Neutrophil (primary cell): ENCODE results near the gene GPR156.

Experiments used
- H3K27ac ChIP-seq: fragments of 200-600 bp; sonication (generic); 2 replicates; pipeline ENCODE4 v1.5.1; 2016; ENCODE audit warnings: mild to moderate bottlenecking, moderate library complexity
- H3K27me3 ChIP-seq: fragments of 200-600 bp; sonication (generic); 2 replicates; pipeline ENCODE4 v1.6.0; 2016; ENCODE audit warnings: mild to moderate bottlenecking
- H3K36me3 ChIP-seq: fragments of 200-600 bp; sonication (generic); 2 replicates; pipeline ENCODE4 v1.5.1; 2017
- H3K4me1 ChIP-seq, 2 experiments: fragments of 200-600 bp in 1 of 2; sonication (generic) in 1 of 2; 1 replicate in 1 of 2; 2 replicates in 1 of 2; pipeline versions ENCODE4 v1.5.1 to v1.6.1; 2013 to 2016; ENCODE audit warnings: low read depth in 1 of 2, low read length in 1 of 2, mild to moderate bottlenecking in 1 of 2, moderate library complexity in 1 of 2; ENCODE audit not compliant: control insufficient read depth in 1 of 2, insufficient read depth in 1 of 2
- H3K4me3 ChIP-seq, 2 experiments: fragments of 200-600 bp in 1 of 2; sonication (generic) in 1 of 2; 1 replicate in 1 of 2; 2 replicates in 1 of 2; pipeline ENCODE4 v1.5.1; 2013 to 2016; ENCODE audit warnings: low read depth in 1 of 2, low read length in 1 of 2, mild to moderate bottlenecking in 1 of 2, moderate library complexity in 1 of 2
- H3K9me3 ChIP-seq: fragments of 200-600 bp; sonication (generic); 2 replicates; pipeline ENCODE4 v1.5.1; 2016
- CTCF ChIP-seq: fragments of 200-600 bp; sonication (generic); IDR thresholded peaks from 2 replicates; pipeline ENCODE4 v1.5.1; 2016; ENCODE audit warnings: antibody characterized with exemption

The GPR156 gene

GRCh38 chr3:120311863-120312794 is 27.1 kb upstream of the GPR156 start:
- no peak overlapping the region for H3K27ac ChIP-seq

GRCh38 chr3:120306519-120307455 is 21.8 kb upstream of the GPR156 start:
- no peak overlapping the region for H3K27ac ChIP-seq

More at GRCh38 chr3:120311863-120312794, 27.1 kb upstream of the GPR156 start:
- no peak for TF ChIP-seq CTCF
- Histone ChIP-seq H3K9me3 (no peaks in the 10 kb centered on the region), H3K36me3 (no peaks in the 10 kb centered on the region), H3K27me3 (no peaks in the 10 kb centered on the region), H3K4me1 (no peaks in the 10 kb centered on the region), H3K4me3 (no peak overlapping the region)

GRCh38 chr3:120304616-120305015 is 19.6 kb upstream of the GPR156 start:
- no peaks in the 10 kb centered on the region for H3K9me3 ChIP-seq
- no peaks in the 10 kb centered on the region for H3K36me3 ChIP-seq
- H3K27ac ChIP-seq, result no peak overlapping the region
- TF ChIP-seq CTCF, result no peak
- no peaks in the 10 kb centered on the region for H3K4me1 ChIP-seq
- no peak overlapping the region for H3K4me3 ChIP-seq
- peaks cover 9% of the 10 kb centered on the region for H3K27me3 ChIP-seq

More at GRCh38 chr3:120306519-120307455, 21.8 kb upstream of the GPR156 start:
- H3K4me3 ChIP-seq, result no peak overlapping the region
- peaks cover 9% of the 10 kb centered on the region for H3K27me3 ChIP-seq
- no peaks in the 10 kb centered on the region for H3K36me3 ChIP-seq
- no peaks in the 10 kb centered on the region for H3K4me1 ChIP-seq
- no peak for TF ChIP-seq CTCF
- H3K9me3 ChIP-seq, result no peaks in the 10 kb centered on the region

GRCh38 chr3:120302361-120302760 is 17.3 kb upstream of the GPR156 start:
- H3K27ac ChIP-seq, result no peak overlapping the region
- H3K27me3 ChIP-seq, result peaks cover 9% of the 10 kb centered on the region
- H3K4me1 ChIP-seq, result no peaks in the 10 kb centered on the region
- H3K36me3 ChIP-seq, result no peaks in the 10 kb centered on the region
- no peak for TF ChIP-seq CTCF
- no peaks in the 10 kb centered on the region for H3K9me3 ChIP-seq
- H3K4me3 ChIP-seq, result no peak overlapping the region

- H3K4me1 ChIP-seq, result no peaks in the 10 kb centered on the region
- peaks cover 1% of the 10 kb centered on the region for H3K27me3 ChIP-seq
- H3K4me3 ChIP-seq, result no peak overlapping the region
- H3K36me3 ChIP-seq, result no peaks in the 10 kb centered on the region
- no peak overlapping the region for H3K27ac ChIP-seq
- H3K9me3 ChIP-seq, result no peaks in the 10 kb centered on the region
- TF ChIP-seq CTCF, result no peak
Observed at GRCh38 chr3:120300971-120301370, 15.9 kb upstream of the GPR156 start.
